Measurements from ENCODE around the gene PCDHB9.
"Not testable (repeated sequence)": the region's sequence is repeated elsewhere in the genome, so short reads cannot be mapped to it uniquely, and the experiment has no call there.

Gene PCDHB9

DNA sequence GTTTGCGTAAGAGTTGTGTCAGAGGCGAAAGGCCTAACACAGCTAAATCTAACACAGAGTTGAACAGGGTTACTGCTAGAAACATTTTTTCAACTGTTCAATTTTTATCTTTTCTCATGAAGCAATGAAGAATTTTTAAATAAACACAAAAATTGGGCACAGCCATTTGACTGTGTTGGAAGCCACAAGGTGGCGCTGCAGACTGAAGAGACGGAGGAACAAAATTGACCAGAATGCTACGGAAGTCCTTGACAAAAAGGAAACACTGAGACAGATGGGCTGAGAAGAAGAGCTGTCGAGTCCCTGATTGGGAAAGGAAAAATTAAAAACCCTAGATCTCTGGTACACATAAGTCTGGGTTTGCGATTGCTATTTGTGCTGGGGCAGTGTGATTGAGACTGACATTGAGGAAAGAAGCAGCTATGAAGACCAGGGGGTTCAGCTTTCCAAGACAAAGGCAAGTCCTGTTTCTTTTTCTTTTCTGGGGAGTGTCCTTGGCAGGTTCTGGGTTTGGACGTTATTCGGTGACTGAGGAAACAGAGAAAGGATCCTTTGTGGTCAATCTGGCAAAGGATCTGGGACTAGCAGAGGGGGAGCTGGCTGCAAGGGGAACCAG is at the start of gene PCDHB9:
PCDHB9 (plus strand) TSS at position 265 of the 616 bp plus-strand sequence; CDS start at position 423, 158 bp downstream.
- no peak for FAIRE-seq

DNA sequence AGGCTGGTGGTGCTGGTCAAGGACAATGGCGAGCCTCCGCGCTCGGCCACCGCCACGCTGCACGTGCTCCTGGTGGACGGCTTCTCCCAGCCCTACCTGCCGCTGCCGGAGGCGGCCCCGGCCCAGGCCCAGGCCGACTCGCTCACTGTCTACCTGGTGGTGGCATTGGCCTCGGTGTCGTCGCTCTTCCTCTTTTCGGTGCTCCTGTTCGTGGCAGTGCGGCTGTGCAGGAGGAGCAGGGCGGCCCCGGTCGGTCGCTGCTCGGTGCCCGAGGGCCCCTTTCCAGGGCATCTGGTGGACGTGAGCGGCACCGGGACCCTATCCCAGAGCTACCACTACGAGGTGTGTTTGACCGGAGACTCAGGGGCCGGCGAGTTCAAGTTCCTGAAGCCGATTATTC is 49.6 kb upstream of the PCDHB9 start:
- not testable (repeated sequence) for FAIRE-seq

DNA sequence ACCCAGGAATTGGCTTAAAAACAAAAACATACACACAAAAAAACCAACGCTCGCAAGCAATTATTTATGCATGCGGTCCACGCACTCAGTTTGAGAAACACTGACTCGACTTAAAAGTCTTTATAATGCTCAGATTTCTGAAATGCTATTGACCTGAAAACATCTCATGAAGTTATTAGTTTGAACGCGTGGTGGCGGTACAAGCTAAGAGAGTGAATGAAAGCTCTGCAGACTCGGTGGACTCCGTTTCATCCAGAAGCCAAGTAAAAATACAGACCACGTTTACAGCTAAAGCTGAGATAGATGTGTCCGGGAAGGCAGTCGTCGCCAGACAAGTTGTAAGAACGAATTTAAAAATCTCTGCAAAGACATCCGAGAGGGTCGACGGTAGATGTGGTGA is 37.1 kb upstream of the PCDHB9 start, which contains the start of gene PCDHB6:
PCDHB6 (plus strand) TSS at position 246 of the 400 bp plus-strand sequence. CDS start 201 bp downstream, outside the sequence.
- FAIRE-seq = no peak

DNA sequence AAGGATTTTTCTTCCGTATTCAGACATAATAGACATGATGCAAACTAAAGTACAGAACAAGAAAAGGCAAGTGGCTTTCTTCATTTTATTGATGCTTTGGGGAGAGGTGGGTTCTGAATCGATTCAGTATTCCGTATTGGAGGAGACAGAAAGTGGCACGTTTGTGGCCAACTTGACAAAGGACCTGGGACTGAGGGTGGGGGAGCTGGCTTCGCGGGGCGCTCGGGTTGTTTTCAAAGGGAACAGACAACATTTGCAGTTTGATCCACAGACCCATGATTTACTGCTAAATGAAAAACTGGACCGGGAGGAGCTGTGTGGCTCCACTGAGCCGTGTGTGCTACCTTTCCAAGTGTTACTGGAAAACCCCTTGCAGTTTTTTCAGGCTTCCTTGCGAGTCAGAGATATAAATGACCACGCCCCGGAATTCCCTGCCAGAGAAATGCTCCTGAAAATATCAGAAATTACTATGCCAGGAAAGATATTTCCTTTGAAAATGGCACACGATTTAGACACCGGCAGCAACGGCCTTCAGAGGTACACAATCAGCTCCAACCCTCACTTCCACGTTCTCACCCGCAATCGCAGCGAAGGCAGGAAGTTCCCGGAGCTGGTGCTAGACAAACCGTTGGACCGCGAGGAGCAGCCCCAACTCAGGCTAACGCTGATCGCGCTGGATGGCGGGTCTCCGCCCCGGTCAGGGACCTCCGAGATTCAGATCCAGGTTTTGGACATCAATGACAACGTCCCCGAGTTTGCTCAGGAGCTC is 36.6 kb upstream of the PCDHB9 start:
- no peak for FAIRE-seq

DNA sequence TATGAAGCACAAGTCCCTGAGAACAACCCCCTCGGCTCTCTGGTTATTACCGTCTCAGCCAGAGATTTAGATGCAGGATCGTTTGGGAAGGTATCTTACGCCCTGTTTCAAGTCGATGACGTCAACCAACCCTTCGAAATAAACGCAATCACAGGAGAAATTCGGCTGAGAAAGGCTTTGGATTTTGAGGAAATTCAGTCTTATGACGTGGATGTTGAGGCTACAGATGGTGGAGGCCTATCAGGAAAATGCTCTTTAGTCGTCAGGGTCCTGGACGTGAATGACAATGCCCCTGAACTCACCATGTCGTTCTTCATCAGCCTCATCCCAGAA is 36.0 kb upstream of the PCDHB9 start:
- no peak for FAIRE-seq

DNA sequence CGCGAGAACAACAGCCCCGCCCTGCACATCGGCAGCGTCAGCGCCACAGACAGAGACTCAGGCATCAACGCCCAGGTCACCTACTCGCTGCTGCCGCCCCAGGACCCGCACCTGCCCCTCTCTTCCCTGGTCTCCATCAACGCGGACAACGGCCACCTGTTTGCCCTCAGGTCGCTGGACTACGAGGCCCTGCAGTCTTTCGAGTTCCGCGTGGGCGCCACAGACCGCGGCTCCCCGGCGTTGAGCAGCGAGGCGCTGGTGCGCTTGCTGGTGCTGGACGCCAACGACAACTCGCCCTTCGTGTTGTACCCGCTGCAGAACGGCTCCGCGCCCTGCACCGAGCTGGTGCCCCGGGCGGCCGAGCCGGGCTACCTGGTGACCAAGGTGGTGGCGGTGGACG is 35.3 kb upstream of the PCDHB9 start:
- not testable (repeated sequence) for FAIRE-seq

DNA sequence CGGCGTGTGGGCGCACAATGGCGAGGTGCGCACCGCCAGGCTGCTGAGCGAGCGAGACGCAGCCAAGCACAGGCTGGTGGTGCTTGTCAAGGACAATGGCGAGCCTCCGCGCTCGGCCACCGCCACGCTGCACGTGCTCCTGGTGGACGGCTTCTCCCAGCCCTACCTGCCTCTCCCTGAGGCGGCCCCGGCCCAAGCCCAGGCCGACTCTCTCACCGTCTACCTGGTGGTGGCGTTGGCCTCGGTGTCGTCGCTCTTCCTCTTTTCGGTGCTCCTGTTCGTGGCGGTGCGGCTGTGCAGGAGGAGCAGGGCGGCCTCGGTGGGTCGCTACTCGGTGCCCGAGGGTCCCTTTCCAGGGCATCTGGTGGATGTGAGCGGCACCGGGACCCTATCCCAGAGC is 34.9 kb upstream of the PCDHB9 start:
- FAIRE-seq = not testable (repeated sequence)

DNA sequence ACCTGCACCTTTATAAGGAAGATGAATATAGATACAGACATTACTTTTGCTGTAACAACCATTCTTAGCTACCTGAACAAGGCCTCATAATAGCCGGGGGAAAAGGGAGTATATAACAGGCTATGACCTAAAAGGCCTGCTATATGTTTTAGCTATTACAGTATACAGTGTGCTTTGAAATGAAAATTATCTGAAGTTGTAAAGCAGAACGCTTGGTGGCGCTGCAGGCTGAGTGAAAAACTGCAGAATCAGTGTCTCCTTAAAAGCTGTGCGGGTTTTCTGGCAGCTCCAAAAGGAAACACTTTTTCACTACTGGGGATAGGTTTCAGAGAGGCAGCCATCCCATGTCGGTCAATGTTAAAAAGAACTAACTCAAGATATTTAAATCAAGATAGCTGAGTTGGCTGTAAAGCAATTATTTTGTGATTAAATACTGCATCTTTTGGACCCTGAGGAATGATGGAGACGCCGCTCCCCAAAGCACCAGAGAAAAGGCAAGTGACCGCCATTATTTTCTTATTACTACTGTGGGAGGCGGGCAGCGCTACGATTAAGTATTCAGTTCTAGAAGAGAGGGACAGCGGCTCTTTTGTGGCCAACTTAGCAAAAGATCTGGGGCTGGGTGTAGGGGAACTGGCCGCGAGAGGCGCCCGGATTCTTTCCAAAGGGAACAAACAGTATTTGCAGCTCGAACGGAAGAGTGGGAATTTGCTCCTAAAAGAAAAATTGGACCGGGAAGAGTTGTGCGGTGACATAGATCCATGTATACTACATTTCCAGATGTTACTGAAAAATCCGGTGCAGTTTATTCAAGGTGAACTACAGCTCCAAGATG is 31.2 kb upstream of the PCDHB9 start:
- no peak for FAIRE-seq

DNA sequence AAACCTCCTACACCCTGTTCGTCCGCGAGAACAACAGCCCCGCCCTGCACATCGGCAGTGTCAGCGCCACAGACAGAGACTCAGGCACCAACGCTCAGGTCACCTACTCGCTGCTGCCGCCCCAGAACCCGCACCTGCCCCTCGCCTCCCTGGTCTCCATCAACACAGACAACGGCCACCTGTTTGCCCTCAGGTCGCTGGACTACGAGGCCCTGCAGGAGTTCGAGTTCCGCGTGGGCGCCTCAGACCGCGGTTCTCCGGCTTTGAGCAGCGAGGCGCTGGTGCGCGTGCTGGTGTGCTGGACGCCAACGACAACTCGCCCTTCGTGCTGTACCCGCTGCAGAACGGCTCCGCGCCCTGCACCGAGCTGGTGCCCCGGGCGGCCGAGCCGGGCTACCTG is 29.6 kb upstream of the PCDHB9 start:
- not testable (repeated sequence) for FAIRE-seq

DNA sequence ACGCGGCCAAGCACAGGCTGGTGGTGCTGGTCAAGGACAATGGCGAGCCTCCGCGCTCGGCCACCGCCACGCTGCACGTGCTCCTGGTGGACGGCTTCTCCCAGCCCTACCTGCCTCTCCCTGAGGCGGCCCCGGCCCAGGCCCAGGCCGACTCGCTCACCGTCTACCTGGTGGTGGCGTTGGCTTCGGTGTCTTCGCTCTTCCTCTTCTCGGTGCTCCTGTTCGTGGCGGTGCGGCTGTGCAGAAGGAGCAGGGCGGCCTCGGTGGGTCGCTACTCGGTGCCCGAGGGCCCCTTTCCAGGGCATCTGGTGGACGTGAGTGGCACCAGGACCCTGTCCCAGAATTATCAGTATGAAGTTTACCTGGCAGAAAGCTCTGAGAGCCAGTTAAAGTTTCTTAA is 29.1 kb upstream of the PCDHB9 start:
- not testable (repeated sequence) for FAIRE-seq

DNA sequence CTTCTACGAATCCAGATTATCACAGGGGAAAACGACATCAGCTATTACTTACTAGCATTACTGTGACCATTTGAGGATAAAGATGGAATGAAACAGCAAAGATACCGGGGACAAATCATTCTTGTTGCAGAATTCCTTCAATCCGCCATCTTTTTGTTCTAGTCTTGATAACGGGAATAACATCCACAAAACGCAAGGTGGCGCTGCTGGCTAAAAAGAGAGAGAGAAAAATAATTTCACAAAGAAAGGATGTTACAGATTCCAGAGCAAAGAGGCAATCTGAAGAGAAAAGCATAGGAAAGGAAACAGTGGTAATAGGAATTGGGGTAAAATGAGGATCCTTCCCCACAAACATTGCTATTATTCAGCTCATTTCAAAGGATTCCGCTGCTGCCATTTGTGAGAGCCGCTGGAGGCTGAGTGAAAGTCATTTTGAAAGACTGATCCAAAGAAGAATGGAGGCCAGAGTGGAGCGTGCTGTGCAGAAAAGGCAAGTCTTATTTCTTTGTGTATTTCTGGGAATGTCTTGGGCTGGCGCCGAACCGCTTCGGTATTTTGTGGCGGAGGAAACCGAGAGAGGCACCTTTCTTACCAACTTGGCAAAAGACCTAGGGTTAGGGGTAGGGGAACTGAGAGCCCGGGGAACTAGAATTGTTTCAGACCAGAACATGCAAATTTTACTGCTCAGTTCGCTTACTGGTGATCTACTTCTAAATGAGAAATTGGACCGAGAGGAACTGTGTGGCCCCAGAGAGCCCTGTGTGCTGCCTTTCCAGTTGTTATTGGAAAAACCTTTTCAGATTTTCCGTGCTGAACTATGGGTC is 14.4 kb upstream of the PCDHB9 start, which contains the start of gene PCDHB7:
PCDHB7 (plus strand) TSS at position 264 of the 824 bp plus-strand sequence; CDS start at position 456, 192 bp downstream.
- FAIRE-seq = no peak

DNA sequence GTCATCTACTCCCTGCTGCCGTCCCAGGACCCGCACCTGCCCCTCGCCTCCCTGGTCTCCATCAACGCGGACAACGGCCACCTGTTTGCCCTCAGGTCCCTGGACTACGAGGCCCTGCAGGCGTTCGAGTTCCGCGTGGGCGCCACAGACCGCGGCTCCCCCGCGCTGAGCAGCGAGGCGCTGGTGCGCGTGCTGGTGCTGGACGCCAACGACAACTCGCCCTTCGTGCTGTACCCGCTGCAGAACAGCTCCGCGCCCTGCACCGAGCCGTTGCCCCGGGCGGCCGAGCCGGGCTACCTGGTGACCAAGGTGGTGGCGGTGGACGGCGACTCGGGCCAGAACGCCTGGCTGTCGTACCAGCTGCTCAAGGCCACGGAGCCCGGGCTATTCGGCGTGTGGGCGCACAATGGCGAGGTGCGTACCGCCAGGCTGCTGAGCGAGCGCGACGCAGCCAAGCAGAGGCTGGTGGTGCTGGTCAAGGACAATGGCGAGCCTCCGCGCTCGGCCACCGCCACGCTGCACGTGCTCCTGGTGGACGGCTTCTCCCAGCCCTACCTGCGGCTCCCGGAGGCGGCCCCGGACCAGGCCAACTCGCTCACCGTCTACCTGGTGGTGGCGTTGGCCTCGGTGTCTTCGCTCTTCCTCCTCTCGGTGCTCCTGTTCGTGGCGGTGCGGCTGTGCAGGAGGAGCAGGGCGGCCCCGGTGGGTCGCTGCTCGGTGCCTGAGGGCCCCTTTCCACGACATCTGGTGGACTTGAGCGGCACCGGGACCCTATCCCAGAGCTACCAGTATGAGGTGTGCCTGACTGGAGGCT is 12.5 kb upstream of the PCDHB9 start:
- not testable (repeated sequence) for FAIRE-seq

DNA sequence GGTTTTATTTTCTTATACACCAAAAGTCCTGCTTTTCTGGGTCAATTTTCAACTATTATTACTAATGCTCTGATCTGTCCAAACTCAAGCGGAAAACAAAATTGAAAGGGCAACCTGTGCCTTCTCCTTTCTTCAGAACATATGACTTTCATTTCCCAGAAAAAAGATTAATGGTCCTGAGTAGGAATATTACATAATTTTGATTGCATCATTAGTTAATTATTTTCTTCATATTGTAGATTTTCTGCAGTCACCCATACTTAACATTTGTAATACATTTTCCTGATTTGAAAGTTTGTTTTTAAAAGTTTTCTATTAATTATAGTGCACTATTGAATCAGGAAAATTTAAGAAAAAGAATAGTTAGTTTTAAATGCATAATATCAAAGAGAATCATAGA is 11.0 kb upstream of the PCDHB9 start:
- FAIRE-seq = no peak

DNA sequence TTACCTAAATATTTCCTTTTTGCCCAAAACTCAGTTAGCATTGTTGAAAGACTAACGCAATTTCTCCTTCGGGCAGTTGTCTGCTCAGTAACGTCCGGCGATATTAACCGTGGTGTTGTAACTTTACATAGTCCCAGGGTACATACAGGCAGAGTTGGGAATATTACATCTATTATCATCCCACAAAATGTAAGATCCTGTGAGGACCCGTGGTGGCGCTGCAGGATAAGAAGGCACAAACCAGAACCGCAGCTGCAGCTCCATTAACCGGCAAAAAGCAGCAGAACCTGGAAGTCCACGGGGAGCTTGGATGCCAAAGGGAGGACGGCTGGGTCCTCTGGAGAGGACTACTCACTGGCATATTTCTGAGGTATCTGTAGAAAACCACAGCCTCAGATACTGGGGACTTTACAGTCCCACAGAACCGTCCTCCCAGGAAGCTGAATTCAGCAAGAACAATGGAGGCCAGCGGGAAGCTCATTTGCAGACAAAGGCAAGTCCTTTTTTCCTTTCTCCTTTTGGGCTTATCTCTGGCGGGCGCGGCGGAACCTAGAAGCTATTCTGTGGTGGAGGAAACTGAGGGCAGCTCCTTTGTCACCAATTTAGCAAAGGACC is 9.3 kb upstream of the PCDHB9 start, which contains the start of gene PCDHB8:
PCDHB8 (plus strand) TSS at position 214 of the 615 bp plus-strand sequence; CDS start at position 459, 245 bp downstream.
- not testable (repeated sequence) for FAIRE-seq

DNA sequence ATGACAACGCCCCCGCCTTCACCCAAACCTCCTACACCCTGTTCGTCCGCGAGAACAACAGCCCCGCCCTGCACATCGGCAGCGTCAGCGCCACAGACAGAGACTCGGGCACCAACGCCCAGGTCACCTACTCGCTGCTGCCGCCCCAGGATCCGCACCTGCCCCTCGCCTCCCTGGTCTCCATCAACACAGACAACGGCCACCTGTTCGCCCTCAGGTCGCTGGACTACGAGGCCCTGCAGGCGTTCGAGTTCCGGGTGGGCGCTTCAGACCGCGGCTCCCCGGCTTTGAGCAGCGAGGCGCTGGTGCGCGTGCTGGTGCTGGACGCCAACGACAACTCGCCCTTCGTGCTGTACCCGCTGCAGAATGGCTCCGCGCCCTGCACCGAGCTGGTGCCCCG is 7.6 kb upstream of the PCDHB9 start:
- FAIRE-seq = not testable (repeated sequence)

DNA sequence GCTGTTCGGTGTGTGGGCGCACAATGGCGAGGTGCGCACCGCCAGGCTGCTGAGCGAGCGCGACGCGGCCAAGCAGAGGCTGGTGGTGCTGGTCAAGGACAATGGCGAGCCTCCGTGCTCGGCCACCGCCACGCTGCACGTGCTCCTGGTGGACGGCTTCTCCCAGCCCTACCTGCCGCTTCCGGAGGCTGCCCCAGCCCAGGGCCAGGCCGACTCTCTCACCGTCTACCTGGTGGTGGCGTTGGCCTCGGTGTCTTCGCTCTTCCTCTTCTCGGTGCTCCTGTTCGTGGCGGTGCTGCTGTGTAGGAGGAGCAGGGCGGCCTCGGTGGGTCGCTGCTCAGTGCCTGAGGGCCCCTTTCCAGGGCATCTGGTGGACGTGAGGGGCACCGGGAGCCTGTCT is 7.1 kb upstream of the PCDHB9 start:
- not testable (repeated sequence) for FAIRE-seq

DNA sequence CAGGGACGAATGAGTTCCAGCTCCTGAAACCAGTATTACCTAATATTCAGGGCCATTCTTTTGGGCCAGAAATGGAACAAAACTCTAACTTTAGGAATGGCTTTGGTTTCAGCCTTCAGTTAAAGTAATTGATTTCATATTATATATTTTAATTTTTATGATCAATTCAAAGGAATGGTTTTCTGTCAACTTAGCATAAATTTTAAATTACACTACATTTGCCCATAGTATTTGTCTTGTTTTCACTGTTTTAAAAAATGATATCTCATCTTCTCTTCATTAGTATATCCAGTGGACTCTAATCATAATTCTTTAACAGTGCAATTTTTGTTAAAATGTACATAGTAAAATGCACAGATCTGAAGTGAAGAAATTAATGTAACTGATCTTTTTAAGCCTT is 6.6 kb upstream of the PCDHB9 start:
- FAIRE-seq = no peak

DNA sequence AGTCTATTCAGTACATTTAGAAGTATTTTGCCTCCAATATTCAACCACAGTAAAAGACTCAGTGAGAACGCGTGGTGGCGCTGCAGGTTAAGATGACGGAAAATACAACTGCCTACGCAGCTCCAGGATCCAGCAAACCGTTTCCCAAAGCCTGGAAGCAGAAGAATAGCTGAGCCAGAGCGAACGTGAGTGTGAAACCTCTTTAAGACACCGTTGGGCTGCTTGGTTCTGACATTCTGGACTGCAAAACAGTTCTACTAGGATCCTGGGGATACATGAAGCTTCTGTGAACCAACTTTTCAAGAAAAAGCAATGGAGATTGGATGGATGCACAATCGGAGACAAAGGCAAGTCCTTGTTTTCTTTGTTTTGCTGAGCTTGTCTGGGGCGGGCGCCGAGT is 4.7 kb upstream of the PCDHB9 start, which contains the start of gene PCDHB16:
PCDHB16 (plus strand) TSS at position 140 of the 400 bp plus-strand sequence; CDS start at position 313, 173 bp downstream.
- peak; percentile 54 for FAIRE-seq

DNA sequence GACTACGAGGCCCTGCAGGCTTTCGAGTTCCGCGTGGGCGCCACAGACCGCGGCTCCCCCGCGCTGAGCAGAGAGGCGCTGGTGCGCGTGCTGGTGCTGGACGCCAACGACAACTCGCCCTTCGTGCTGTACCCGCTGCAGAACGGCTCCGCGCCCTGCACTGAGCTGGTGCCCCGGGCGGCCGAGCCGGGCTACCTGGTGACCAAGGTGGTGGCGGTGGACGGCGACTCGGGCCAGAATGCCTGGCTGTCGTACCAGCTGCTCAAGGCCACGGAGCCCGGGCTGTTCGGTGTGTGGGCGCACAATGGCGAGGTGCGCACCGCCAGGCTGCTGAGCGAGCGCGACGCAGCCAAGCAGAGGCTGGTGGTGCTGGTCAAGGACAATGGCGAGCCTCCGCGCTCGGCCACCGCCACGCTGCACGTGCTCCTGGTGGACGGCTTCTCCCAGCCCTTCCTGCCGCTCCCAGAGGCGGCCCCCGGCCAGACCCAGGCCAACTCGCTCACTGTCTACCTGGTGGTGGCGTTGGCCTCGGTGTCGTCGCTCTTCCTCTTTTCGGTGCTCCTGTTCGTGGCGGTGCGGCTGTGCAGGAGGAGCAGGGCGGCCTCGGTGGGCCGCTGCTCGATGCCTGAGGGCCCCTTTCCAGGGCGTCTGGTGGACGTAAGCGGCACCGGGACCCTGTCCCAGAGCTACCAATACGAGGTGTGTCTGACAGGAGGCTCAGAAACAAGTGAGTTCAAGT is 2.7 kb upstream of the PCDHB9 start:
- FAIRE-seq = not testable (repeated sequence)

DNA sequence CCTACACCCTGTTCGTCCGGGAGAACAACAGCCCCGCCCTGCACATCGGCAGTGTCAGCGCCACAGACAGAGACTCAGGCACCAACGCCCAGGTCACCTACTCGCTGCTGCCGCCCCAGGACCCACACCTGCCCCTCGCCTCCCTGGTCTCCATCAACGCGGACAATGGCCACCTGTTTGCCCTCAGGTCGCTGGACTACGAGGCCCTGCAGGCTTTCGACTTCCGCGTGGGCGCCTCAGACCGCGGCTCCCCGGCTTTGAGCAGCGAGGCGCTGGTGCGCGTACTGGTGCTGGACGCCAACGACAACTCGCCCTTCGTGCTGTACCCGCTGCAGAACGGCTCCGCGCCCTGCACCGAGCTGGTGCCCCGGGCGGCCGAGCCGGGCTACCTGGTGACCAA is 1.7 kb downstream of the PCDHB9 start:
- FAIRE-seq = not testable (repeated sequence)

Measured in TTC549 (cell line).